ENCODE data around the gene RNF17.
A peak's percentile ranks its signal among the peaks of the same experiment; 100 is the strongest.

DNA sequence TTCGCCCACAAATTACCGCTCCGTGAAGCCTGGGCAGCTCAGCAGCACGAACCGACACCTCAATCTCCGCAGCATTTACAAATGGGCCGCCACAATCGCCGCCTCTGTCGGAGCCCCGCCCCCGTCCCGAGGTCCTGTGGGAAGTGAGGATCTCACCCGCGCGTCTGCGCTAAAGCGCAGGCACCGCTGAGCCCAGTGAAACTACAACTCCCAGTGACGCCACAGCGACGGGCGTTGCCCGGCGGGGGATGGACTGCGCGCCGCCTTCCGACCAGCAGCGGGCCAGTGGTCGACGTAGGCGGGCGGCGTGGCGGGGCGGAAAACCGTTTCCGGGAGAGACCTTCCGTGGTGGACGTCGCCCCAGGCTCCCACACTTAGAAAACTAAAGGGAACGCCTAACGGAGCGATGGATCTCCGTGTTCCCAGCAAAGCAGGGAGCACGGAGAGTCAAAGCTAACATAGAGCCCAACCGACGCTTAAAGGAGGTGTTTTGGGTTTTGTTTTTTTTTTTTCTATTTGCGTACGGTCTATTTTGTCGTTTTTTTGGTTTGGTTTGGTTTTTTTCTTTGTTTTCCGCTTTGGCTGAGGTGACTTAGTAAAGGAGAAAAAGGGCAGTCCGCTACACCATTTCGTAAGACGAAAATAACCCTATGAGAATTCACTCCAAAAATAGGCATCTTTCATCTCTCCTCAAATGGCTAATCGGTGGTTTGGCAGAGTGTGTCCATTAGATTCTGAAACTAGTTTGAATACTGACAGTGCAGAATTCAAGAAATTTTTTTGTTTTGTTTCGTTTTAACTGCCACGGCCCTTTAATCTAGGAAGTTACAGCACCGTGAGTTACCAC is 159.0 kb downstream of the RNF17 start:
- TF ChIP-seq, protein P1, sequence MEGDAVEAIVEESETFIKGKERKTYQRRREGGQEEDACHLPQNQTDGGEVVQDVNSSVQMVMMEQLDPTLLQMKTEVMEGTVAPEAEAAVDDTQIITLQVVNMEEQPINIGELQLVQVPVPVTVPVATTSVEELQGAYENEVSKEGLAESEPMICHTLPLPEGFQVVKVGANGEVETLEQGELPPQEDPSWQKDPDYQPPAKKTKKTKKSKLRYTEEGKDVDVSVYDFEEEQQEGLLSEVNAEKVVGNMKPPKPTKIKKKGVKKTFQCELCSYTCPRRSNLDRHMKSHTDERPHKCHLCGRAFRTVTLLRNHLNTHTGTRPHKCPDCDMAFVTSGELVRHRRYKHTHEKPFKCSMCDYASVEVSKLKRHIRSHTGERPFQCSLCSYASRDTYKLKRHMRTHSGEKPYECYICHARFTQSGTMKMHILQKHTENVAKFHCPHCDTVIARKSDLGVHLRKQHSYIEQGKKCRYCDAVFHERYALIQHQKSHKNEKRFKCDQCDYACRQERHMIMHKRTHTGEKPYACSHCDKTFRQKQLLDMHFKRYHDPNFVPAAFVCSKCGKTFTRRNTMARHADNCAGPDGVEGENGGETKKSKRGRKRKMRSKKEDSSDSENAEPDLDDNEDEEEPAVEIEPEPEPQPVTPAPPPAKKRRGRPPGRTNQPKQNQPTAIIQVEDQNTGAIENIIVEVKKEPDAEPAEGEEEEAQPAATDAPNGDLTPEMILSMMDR (IDR thresholded peaks at IDR 0.05), result peak in 3 of 4 experiments; percentile 31 to 37 (median 31)
- peak; percentile 65 to 81 for TF ChIP-seq POLR2A (IDR thresholded peaks at IDR 0.05)

All from gastroesophageal sphincter (tissue), 3 donors.